Mesenchymal stem cell (in vitro differentiated cells and primary cell): ENCODE results near the gene ASPDH.
A peak's percentile ranks its signal among the peaks of the same experiment; 100 is the strongest.
"Not testable (repeated sequence)": the region's sequence is repeated elsewhere in the genome, so short reads cannot be mapped to it uniquely, and the experiment has no call there.

ENCODE experiments used
- DNase-seq: peaks from one replicate; pipeline ENCODE4 v3.0.0-alpha.2; 2013
- H2AFZ ChIP-seq: one replicate; pipeline ENCODE4 v1.6.1; 2013; ENCODE audit warnings: low read depth, mild to moderate bottlenecking, control low read depth, inconsistent platforms, low read length, moderate library complexity
- H2AK5ac ChIP-seq: 2 replicates; pipeline ENCODE4 v1.6.1; 2013; ENCODE audit warnings: low read length, moderate library complexity, mild to moderate bottlenecking, inconsistent platforms; ENCODE audit not compliant: severe bottlenecking
- H2BK120ac ChIP-seq: one replicate; pipeline ENCODE4 v1.6.1; 2013; ENCODE audit warnings: low read depth, mild to moderate bottlenecking, inconsistent platforms, low read length, moderate library complexity
- H2BK12ac ChIP-seq, 2 experiments: one replicate each; pipeline ENCODE4 v1.6.1; 2013; ENCODE audit warnings: inconsistent platforms in 2 of 2, low read length in 2 of 2, mild to moderate bottlenecking in 2 of 2, moderate library complexity in 2 of 2, control low read depth in 1 of 2
- H2BK15ac ChIP-seq: one replicate; pipeline ENCODE4 v1.6.1; 2013; ENCODE audit warnings: mild to moderate bottlenecking, low read depth, inconsistent platforms; ENCODE audit not compliant: poor library complexity, severe bottlenecking
- H2BK5ac ChIP-seq: 2 replicates; pipeline ENCODE4 v1.6.1; 2013; ENCODE audit warnings: low read depth, mild to moderate bottlenecking, low read length, control low read depth, inconsistent platforms; ENCODE audit not compliant: poor library complexity, severe bottlenecking
- H3K14ac ChIP-seq, 2 experiments: one replicate each; pipeline ENCODE4 v1.6.1; 2013; ENCODE audit warnings: inconsistent platforms in 2 of 2, low read length in 2 of 2, control low read depth in 1 of 2, mild to moderate bottlenecking in 1 of 2, moderate library complexity in 1 of 2
- H3K18ac ChIP-seq, 2 experiments: one replicate each; pipeline ENCODE4 v1.6.1; 2013; ENCODE audit warnings: inconsistent platforms in 2 of 2, low read length in 2 of 2, control low read depth in 1 of 2, low read depth in 1 of 2, mild to moderate bottlenecking in 1 of 2
- H3K23ac ChIP-seq, 2 experiments: one replicate each; pipeline ENCODE4 v1.6.1; 2013; ENCODE audit warnings: inconsistent platforms in 2 of 2, low read length in 2 of 2, mild to moderate bottlenecking in 2 of 2, moderate library complexity in 2 of 2, control low read depth in 1 of 2
- H3K27ac ChIP-seq: 2 replicates; pipeline ENCODE4 v1.5.1; 2013; ENCODE audit warnings: mild to moderate bottlenecking, moderate library complexity, low read length, control low read depth, inconsistent platforms; ENCODE audit not compliant: poor library complexity, severe bottlenecking
- H3K27me3 ChIP-seq, 2 experiments: 2 replicates each; pipeline versions ENCODE4 v1.6.1 to v1.7.0; 2013; ENCODE audit warnings: low read length in 2 of 2, mild to moderate bottlenecking in 2 of 2, moderate library complexity in 2 of 2, control low read depth in 1 of 2, inconsistent platforms in 1 of 2; ENCODE audit not compliant: control insufficient read depth in 1 of 2, insufficient read depth in 1 of 2
- H3K36me3 ChIP-seq, 2 experiments: 2 replicates each; pipeline versions ENCODE4 v1.6.1 to v1.7.0; 2013; ENCODE audit warnings: low read length in 2 of 2, control low read depth in 1 of 2, inconsistent platforms in 1 of 2, low read depth in 1 of 2, mild to moderate bottlenecking in 1 of 2; ENCODE audit not compliant: insufficient read depth in 2 of 2, control insufficient read depth in 1 of 2
- H3K4ac ChIP-seq, 2 experiments: one replicate each; pipeline ENCODE4 v1.6.1; 2013; ENCODE audit warnings: inconsistent platforms in 2 of 2, low read length in 2 of 2, mild to moderate bottlenecking in 2 of 2, moderate library complexity in 2 of 2, control low read depth in 1 of 2, low read depth in 1 of 2
- H3K4me1 ChIP-seq: 2 replicates; pipeline ENCODE4 v1.6.1; 2013; ENCODE audit warnings: low read depth, low read length, control low read depth; ENCODE audit not compliant: control insufficient read depth, insufficient read depth
- H3K4me2 ChIP-seq: 2 replicates; pipeline ENCODE4 v1.6.1; 2013; ENCODE audit warnings: low read length, mild to moderate bottlenecking, inconsistent platforms; ENCODE audit not compliant: poor library complexity, severe bottlenecking
- H3K4me3 ChIP-seq, 2 experiments: 2 replicates each; pipeline versions ENCODE4 v1.5.1 to v1.7.0; 2013; ENCODE audit warnings: low read length in 2 of 2, mild to moderate bottlenecking in 2 of 2, control low read depth in 1 of 2, low read depth in 1 of 2; ENCODE audit not compliant: insufficient read depth in 1 of 2
- H3K79me1 ChIP-seq: replicated peaks from 2 replicates; pipeline ENCODE4 v1.6.1; 2013; ENCODE audit warnings: mild to moderate bottlenecking, control low read depth, low read length, inconsistent platforms; ENCODE audit not compliant: poor library complexity, severe bottlenecking
- H3K9ac ChIP-seq: 2 replicates; pipeline ENCODE4 v1.7.0; 2013; ENCODE audit warnings: mild to moderate bottlenecking, low read length, moderate library complexity
- H3K9me3 ChIP-seq: 2 replicates; pipeline ENCODE4 v1.7.0; 2013; ENCODE audit warnings: mild to moderate bottlenecking, low read length; ENCODE audit not compliant: control insufficient read depth
- H4K8ac ChIP-seq: one replicate; pipeline ENCODE4 v1.6.1; 2013; ENCODE audit warnings: inconsistent platforms, mild to moderate bottlenecking, low read length, moderate library complexity
- H4K91ac ChIP-seq: one replicate; pipeline ENCODE4 v1.6.1; 2013; ENCODE audit warnings: mild to moderate bottlenecking, low read length, inconsistent platforms
- WGBS: methylation state at CpG from one replicate; pipeline ENCODE4 v1.1.7; 2013; ENCODE audit warnings: mixed read lengths; 5-methylcytosine and 5-hydroxymethylcytosine counted together

ASPDH gene

DNA sequence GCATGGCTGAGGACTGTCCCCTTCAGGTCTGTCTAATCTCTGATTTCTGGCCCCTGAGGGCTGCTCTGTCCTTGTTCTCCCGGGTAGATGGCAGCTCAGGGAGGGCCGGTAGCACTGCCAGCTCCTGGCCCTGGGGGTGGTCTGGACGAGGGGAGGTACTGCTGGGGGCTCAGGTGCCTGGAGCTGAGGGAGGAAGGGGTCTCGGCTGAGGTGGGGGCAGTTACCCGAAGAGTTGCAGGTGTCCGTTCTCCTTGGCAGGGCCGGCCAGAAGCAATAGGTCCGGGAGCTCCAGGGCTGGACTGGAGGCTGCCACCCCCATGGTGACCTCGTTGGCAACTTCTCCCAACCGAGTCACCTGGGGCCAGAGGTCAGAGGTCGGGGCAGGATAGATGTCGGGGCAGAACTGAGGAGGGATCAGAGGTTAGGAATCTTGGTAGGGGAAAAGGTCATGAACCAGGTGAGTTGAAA lies 38.6 kb downstream of the ASPDH start:
- Histone ChIP-seq H3K27ac (no peak overlapping the region), H3K27me3 (no peaks in the 10 kb centered on the region), H3K9me3 (no peaks in the 10 kb centered on the region), H3K14ac (no peak overlapping the region), H2BK12ac (no peak overlapping the region), H4K91ac (no peak overlapping the region), H3K4me3 (no peak overlapping the region), H4K8ac (no peak overlapping the region), H2BK120ac (no peak overlapping the region), H2AFZ (no peak overlapping the region), H2AK5ac (no peak overlapping the region), H3K23ac (no peak overlapping the region), H3K4ac (no peak overlapping the region), H2BK15ac (no peak overlapping the region), H3K18ac (no peak overlapping the region), H3K36me3 (peaks cover 3 to 22% of the 10 kb centered on the region in 2 experiments), H2BK5ac (no peak overlapping the region), H3K4me2 (no peak overlapping the region), H3K9ac (no peak overlapping the region), H3K79me1 (peaks cover 26% of the 10 kb centered on the region), H3K4me1 (peaks cover 11% of the 10 kb centered on the region)
- DNase-seq, result no peak
- 90% methylated on average over 12 of the region's 12 CpGs for WGBS

DNA sequence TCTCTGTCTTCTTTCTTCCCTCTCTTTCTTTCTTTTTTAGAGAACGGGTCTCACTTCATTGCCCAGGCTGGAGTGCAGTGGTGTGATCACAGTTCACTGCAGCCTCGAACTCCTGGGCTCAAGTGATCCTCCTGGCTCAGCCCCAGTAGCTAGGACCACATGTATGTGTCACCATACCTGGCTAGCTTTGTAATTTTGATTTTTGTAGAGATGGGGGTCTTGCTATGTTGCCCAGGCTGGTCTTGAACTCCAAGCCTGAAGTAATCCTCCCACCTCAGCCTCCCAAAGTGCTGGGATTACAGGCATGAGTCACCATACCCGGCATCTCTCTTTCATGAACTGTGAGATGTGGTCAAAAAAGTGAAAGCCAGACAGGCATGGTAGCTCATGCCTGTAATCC lies 40.4 kb downstream of the ASPDH start:
- H3K4ac ChIP-seq, H2BK15ac ChIP-seq, H3K18ac ChIP-seq, H4K91ac ChIP-seq, H3K79me1 ChIP-seq, H2BK12ac ChIP-seq, H2AFZ ChIP-seq, H3K9me3 ChIP-seq, H2AK5ac ChIP-seq, H2BK5ac ChIP-seq, H4K8ac ChIP-seq, H3K4me2 ChIP-seq, H3K27ac ChIP-seq, H3K4me1 ChIP-seq, H3K9ac ChIP-seq, H3K23ac ChIP-seq, H3K36me3 ChIP-seq, H2BK120ac ChIP-seq, H3K27me3 ChIP-seq, H3K4me3 ChIP-seq, H3K14ac ChIP-seq: not testable (repeated sequence)
- peak; percentile 18 for DNase-seq
- WGBS, result 76% methylated on average over 3 of the region's 3 CpGs

DNA sequence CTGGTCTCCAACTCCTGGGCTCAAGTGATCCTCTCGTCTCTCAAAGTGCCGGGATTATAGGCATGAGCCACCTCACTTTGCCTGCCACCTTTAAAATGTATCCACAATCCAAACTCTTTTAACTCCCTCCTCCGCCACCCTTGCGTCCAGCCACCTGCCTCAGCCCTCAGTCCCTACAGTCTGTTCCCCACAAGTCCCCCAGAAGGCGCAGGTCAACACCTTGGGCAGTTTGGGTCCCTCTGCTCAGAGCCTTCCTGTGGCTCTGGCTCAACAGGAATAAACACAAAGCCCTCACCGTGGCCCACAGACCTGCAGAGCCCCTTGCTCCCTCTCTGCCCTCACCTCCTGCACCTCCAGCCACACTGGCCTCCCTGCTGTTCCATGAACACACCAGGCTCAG lies 44.9 kb downstream of the ASPDH start:
- Histone ChIP-seq H3K14ac (no peak overlapping the region), H2BK120ac (no peak overlapping the region), H3K36me3 (peaks cover 0 to 4% of the 10 kb centered on the region in 2 experiments), H3K18ac (no peak overlapping the region), H3K27ac (no peak overlapping the region), H3K4me3 (no peak overlapping the region), H2BK15ac (no peak overlapping the region), H2AFZ (no peak overlapping the region), H4K8ac (no peak overlapping the region), H3K79me1 (no peaks in the 10 kb centered on the region), H3K23ac (no peak overlapping the region), H3K4me1 (no peaks in the 10 kb centered on the region), H2BK12ac (no peak overlapping the region), H3K9ac (no peak overlapping the region), H4K91ac (no peak overlapping the region), H2BK5ac (no peak overlapping the region), H3K4me2 (no peak overlapping the region), H3K4ac (no peak overlapping the region), H3K9me3 (no peaks in the 10 kb centered on the region), H2AK5ac (no peak overlapping the region), H3K27me3 (peaks cover 0 to 35% of the 10 kb centered on the region in 2 experiments)
- DNase-seq, result no peak
- 86% methylated on average over 6 of the region's 6 CpGs for WGBS

DNA sequence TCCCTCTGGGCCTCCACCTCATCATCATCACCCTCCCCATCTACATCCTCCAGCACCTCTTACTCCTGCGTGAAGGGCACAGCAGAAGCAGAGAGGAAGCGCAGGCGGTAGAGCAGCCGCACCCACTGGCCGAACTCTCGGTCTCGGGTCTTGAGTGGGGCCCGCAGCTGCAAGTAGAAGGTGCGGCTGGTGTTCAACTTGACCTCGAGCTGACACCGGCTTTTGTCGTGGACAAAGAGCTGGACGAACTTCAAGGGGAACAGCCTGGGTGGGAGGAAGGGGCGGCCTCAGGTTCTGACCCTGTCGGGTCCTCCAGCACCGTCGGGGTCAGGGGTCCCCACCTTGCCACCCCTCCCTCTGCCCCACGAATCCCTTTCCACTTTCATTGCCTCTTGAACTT lies 46.1 kb downstream of the ASPDH start:
- Histone ChIP-seq H3K4me1 (no peaks in the 10 kb centered on the region), H3K4ac (no peak overlapping the region), H2AK5ac (no peak overlapping the region), H4K91ac (no peak overlapping the region), H3K23ac (no peak overlapping the region), H3K14ac (no peak overlapping the region), H3K4me2 (no peak overlapping the region), H2AFZ (no peak overlapping the region), H3K79me1 (no peaks in the 10 kb centered on the region), H2BK120ac (no peak overlapping the region), H3K9ac (no peak overlapping the region), H3K27ac (no peak overlapping the region), H3K27me3 (peaks cover 0 to 42% of the 10 kb centered on the region in 2 experiments), H3K9me3 (no peaks in the 10 kb centered on the region), H3K36me3 (peaks cover 0 to 4% of the 10 kb centered on the region in 2 experiments), H2BK5ac (no peak overlapping the region), H4K8ac (no peak overlapping the region), H2BK12ac (no peak overlapping the region), H2BK15ac (no peak overlapping the region), H3K18ac (no peak overlapping the region), H3K4me3 (no peak overlapping the region)
- DNase-seq, result no peak
- WGBS, result 88% methylated on average over 18 of the region's 18 CpGs
